Activated CD4-positive, alpha-beta memory T cell treated with anti-CD3 and anti-CD28 coated beads, Interleukin-2, amount 10 ng/mL, durations not matched to agents 7 days and 5 days (primary cell): ENCODE measurements around the gene PYCR2. TPM values are rescaled to one million over a fixed set of nuclear protein-coding genes. Genes with fewer than 3 reads are reported as not detected.

ENCODE experiments used
- CTCF ChIA-PET: fragments of 350-600 bp; sonication (Branson Sonifier 250); formaldehyde crosslinking; loops from one replicate; lab custom pipeline; 2021; ENCODE audit warnings: antibody characterized with exemption, inconsistent platforms; lab: Charles Lee
- POLR2A ChIA-PET: fragments of 350-600 bp; sonication (Branson Sonifier 250); formaldehyde crosslinking; loops from one replicate; lab custom pipeline; 2021; ENCODE audit warnings: antibody characterized with exemption; lab: Charles Lee
- DNase-seq: peaks from one replicate; pipeline ENCODE4 v3.0.0-alpha.2; 2020
- H3K27ac Mint-ChIP-seq: one replicate; pipeline ENCODE4 v1.8.0; 2021; ENCODE audit warnings: mild to moderate bottlenecking, mixed read lengths
- H3K27me3 Mint-ChIP-seq: one replicate; pipeline ENCODE4 v1.8.0; 2021; ENCODE audit warnings: mixed read lengths
- H3K36me3 Mint-ChIP-seq: one replicate; pipeline ENCODE4 v1.8.0; 2021; ENCODE audit warnings: low read depth, mixed read lengths
- H3K4me1 Mint-ChIP-seq: one replicate; pipeline ENCODE4 v1.8.0; 2021; ENCODE audit warnings: mixed read lengths
- H3K4me3 Mint-ChIP-seq: one replicate; pipeline ENCODE4 v1.8.0; 2021; ENCODE audit warnings: mild to moderate bottlenecking, mixed read lengths
- H3K9me3 Mint-ChIP-seq: one replicate; pipeline ENCODE4 v1.8.0; 2021; ENCODE audit warnings: mixed read lengths
- total RNA-seq, 2 experiments: library from RNA; stranded (reverse); gene quantifications; one replicate each; pipeline ENCODE4 v1.2.3, GENCODE V29; 2021

PYCR2 gene
- total RNA-seq, 2 experiments from 2014 or later = 101 to 105 TPM

DNA sequence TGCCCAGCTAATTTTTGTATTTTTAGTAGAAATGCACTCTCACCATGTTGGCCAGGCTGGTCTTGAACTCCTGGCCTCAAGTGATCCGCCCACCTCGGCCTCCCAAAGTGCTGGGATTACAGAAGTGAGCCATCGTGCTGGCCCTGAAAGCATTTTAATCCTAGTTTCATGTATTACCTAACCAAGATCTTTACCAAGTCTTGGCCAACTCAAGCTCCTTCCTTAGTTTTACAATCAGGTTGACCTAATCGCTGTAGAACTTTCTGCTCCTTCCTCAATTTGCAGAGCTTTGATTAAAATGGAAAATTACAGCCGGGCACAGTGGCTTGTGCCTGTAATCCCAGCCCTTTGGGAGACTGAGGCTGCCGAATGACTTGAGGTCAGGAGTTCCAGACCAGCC, 38.7 kb downstream of the PYCR2 start:
- H3K27ac Mint-ChIP-seq = no peak overlapping the region
- ChIA-PET CTCF (interaction anchor here (1.1 kb wide), 1 partner anchor 9 kb away, joined by 6 read pairs; no protein-coding TSS in a partner anchor), POLR2A (interaction anchor here (1.0 to 2.8 kb wide), 2 partner anchors 12 to 13 kb away, joined by 3 to 7 read pairs; no protein-coding TSS in a partner anchor)
- peaks cover 20% of the 10 kb centered on the region for H3K4me1 Mint-ChIP-seq
- no peak overlapping the region for H3K4me3 Mint-ChIP-seq
- H3K9me3 Mint-ChIP-seq = no peaks in the 10 kb centered on the region
- H3K36me3 Mint-ChIP-seq = peaks cover 9% of the 10 kb centered on the region
- no peak for DNase-seq
- H3K27me3 Mint-ChIP-seq = peaks cover 9% of the 10 kb centered on the region

DNA sequence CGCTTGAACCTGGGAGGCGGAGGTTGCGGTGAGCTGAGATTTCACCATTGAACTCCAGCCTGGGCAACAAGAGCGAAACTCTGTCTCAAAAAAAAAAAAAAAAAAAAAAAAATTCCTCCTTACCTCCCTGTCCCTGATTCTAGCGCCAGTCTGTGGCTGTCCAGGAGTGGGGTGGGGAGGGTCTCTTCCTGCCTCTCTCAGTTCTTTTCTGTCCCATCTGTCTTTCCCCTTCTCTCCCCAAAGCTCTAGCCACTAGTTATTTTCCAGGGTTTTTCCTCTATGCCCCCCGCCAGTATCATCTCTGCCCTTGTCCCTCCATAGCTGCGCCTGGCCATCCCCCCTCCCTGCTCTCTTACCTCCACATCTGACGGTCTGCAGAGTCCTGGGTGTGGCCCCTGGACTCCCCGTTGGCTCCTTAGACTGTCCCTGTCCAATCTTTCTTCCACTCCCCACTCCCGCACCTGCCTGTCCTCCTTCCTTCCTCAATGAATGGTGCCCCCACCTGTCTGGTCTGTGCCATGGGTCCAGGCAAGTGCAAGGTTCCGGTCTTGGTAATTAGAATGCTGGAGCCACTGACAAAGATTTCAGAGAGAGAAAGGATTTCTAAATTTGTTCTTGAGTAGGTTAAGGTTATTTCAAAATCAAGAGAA, 40.3 kb downstream of the PYCR2 start:
- Mint-ChIP-seq H3K9me3 (no peaks in the 10 kb centered on the region), H3K36me3 (peaks cover 22% of the 10 kb centered on the region), H3K4me3 (peak overlapping the region; percentile 59), H3K4me1 (peaks cover 36% of the 10 kb centered on the region), H3K27me3 (peaks cover 9% of the 10 kb centered on the region), H3K27ac (peak overlapping the region; percentile 72)
- CTCF ChIA-PET = interaction anchor here (0.7 to 4.7 kb wide), 6 partner anchors 12 to 105 kb away, joined by 3 to 33 read pairs (median 17); partner anchors contain the start of gene SRP9
- POLR2A ChIA-PET = interaction anchor here (1.1 to 5.6 kb wide), 15 partner anchors 7 to 456 kb away, joined by 3 to 83 read pairs (median 18); partner anchors contain the start of genes LBR, LEFTY1, PYCR2 and SDE2
- DNase-seq = no peak

DNA sequence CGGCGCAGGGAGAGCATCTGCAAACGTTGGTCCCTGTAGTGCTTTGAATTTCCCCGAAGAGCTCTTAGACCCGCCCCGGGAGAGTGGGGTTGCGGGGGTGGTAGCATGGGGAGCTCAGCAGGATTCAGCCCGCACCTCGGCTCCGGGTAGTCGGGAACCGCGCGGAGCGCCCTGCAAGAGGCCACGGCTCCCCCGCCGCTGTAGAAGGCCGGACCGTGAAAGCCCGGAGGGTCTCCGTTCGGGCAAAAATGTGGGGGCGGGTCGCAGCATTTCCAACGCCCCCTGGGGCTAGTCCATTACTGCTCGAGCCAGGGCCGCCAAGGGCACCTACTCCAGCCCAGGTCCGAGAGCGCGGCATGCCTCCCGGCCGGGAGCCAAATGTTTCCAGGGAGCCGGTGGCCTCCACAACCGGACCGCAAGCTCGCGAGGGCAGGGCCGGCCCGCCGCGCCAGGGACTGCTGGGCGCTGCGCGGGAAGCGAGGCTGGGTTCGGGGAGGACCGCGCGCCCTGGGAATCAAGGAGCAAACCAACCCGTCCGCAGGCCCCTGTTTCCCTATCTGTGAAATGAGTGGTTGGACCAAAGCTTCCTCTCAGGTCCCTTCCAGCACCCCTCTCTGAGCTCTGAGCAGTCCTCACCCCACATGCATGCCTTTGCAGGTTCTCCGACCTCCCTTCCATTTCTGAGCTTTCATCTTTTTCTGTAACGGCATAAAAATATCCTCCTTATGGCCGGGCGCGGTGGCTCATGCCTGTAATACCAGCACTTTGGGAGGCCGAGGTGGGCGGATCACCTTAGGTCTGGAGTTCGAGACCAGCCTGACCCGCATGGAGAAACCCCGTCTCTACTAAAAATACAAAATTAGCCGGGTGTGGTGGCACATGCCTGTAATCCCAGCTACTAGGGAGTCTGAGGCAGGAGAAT, 41.1 kb downstream of the PYCR2 start:
- CTCF ChIA-PET = interaction anchor here (0.8 to 4.7 kb wide), 16 partner anchors 9 to 408 kb away, joined by 3 to 33 read pairs (median 3); partner anchors contain the start of genes PYCR2 and SRP9
- Mint-ChIP-seq H3K27ac (peak overlapping the region; percentile 72), H3K4me1 (peaks cover 42% of the 10 kb centered on the region), H3K27me3 (peaks cover 9% of the 10 kb centered on the region), H3K4me3 (peak overlapping the region; percentile 89), H3K36me3 (peaks cover 26% of the 10 kb centered on the region), H3K9me3 (no peaks in the 10 kb centered on the region)
- peak; percentile 48 for DNase-seq
- POLR2A ChIA-PET = interaction anchor here (0.9 to 5.6 kb wide), 24 partner anchors 8 to 455 kb away, joined by 3 to 83 read pairs (median 6); partner anchors contain the start of genes H3-3A, LBR, LEFTY1 and PYCR2

DNA sequence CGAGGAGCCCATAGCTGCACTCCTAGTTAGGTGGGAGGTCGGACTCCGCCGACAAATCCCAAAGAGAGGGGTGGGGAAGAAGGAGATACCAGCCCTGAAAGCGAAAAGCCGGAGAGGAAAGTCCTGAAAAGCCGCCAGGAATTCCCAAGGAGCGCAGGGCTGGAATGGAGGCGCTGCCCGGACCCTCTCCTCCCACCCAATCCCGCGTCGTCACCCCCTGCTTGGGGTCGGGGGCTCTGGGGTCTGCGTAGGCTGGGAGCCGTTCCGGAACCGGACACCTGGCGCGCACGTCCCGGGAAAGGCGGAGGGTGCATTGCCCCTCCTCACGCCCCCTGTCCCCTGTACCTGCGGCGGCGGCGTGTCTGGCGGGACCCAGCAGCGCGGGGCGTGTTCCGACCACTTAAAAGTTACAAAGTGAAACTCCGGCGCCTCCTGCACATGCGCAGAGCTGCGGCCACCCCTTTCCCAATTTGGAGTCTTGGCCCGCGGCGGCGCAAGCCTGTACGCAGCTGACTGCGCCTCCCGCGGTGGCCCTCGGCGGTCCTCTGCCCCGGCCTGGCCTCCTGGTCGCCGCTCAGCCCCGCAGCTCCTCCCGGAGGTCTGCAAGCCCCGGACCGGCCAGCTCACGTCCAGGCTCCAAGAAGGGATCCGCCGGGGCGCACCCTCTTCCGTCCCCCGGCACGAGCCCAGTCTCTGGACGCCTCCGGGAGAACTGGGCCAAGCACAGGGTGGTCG, 41.9 kb downstream of the PYCR2 start, which contains the start of gene TMEM63A:
Gene TMEM63A, minus strand, starts transcription at position 422 of the 735 bp plus-strand sequence. CDS start 4,800 bp downstream, outside the sequence.
- Mint-ChIP-seq H3K9me3 (no peaks in the 10 kb centered on the region), H3K4me3 (peak within 1 kb of the TSS; percentile 89), H3K27me3 (peaks cover 9% of the 10 kb centered on the region), H3K36me3 (peaks cover 34% of the 10 kb centered on the region), H3K4me1 (peaks cover 50% of the 10 kb centered on the region), H3K27ac (peak within 1 kb of the TSS; percentile 88)
- ChIA-PET POLR2A (interaction anchor here (0.9 to 5.6 kb wide), 26 partner anchors 9 to 454 kb away, joined by 3 to 83 read pairs (median 6); partner anchors contain the start of genes H3-3A, LBR, LEFTY1 and PYCR2), CTCF (interaction anchor here (0.8 to 4.7 kb wide), 19 partner anchors 10 to 414 kb away, joined by 3 to 33 read pairs (median 3); partner anchors contain the start of genes PYCR2 and SRP9)
- peak; percentile 90 for DNase-seq

DNA sequence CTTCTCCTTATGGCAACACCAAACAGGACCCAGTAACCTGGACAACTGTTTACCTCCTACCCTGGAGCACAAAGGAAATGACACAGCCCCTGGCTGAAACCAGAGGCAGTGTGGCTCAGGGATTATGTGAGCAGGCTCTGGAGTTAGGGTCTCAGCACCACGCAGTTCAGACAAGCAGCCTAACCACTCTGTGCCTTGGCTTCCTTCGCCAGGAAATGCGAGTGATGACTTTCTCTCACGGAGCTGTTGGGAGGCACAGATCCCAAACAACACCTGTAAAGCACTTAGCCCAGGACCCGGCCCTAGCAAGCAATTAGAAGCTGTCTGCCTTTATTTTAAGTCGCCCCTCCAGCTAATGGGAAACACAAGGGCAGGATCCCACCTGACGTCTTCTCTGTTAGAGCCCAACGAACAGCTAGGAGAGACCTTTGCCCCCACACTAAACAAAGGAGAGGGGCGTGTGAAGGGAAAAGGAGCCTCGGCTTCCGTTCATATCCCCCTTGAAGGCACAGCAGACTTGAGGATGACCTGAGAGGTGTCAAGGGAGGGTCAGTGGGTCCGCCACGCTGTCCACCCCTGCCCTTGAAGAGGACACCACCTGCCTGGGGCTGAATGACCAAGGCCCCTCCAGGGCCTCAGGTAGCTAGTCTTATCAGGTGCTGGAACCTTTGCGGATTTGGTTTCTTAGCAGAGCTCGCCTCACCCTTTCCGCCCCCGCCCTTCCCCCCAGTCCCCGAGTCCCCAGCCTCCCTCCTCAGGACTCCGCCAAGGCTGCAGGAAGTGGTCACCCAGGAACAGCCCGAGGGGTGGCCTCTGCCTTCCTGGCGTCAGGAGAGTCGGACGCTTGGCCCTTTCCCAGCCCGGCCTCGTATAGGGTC, 42.7 kb downstream of the PYCR2 start:
- H3K4me3 Mint-ChIP-seq = peak overlapping the region; percentile 89
- H3K27me3 Mint-ChIP-seq = peaks cover 6% of the 10 kb centered on the region
- DNase-seq = peak; percentile 71
- ChIA-PET POLR2A (interaction anchor here (0.6 to 5.6 kb wide), 23 partner anchors 9 to 453 kb away, joined by 3 to 83 read pairs (median 6); partner anchors contain the start of genes H3-3A, LBR, LEFTY1 and PYCR2), CTCF (interaction anchor here (0.6 to 4.7 kb wide), 17 partner anchors 9 to 414 kb away, joined by 3 to 33 read pairs (median 4); partner anchors contain the start of genes H3-3A, PYCR2 and SRP9)
- no peaks in the 10 kb centered on the region for H3K9me3 Mint-ChIP-seq
- peaks cover 40% of the 10 kb centered on the region for H3K36me3 Mint-ChIP-seq
- peaks cover 56% of the 10 kb centered on the region for H3K4me1 Mint-ChIP-seq
- H3K27ac Mint-ChIP-seq = peak overlapping the region; percentile 88

DNA sequence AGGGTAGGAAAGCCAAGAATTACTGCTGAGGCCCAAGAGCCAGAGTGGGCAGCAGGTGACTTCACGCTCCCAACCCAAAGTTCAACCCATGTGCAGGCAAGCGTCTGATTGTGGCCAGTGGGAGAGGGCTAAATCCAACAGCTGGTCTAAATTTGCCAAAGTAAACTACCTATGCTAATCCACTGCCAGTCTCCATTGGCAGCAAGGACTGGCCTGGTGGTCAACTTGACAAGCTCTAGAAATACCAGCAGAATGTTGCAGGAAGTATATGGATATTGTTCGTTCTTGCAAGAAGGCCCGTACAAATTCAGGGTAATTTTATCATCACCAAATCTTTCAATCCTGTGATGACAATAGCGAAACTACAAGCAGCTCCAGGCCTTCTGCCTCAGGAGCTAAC, 43.4 kb downstream of the PYCR2 start:
- Mint-ChIP-seq H3K4me1 (peaks cover 62% of the 10 kb centered on the region), H3K36me3 (peaks cover 46% of the 10 kb centered on the region), H3K9me3 (no peaks in the 10 kb centered on the region), H3K27ac (peak overlapping the region; percentile 88), H3K4me3 (peak overlapping the region; percentile 89), H3K27me3 (peaks cover 6% of the 10 kb centered on the region)
- DNase-seq = no peak
- ChIA-PET CTCF (interaction anchor here (0.6 to 4.7 kb wide), 12 partner anchors 9 to 413 kb away, joined by 3 to 33 read pairs (median 5); partner anchors contain the start of genes H3-3A, PYCR2 and SRP9), POLR2A (interaction anchor here (1.0 to 5.6 kb wide), 12 partner anchors 10 to 413 kb away, joined by 3 to 83 read pairs (median 22); partner anchors contain the start of genes H3-3A, LEFTY1, PYCR2 and SDE2)

DNA sequence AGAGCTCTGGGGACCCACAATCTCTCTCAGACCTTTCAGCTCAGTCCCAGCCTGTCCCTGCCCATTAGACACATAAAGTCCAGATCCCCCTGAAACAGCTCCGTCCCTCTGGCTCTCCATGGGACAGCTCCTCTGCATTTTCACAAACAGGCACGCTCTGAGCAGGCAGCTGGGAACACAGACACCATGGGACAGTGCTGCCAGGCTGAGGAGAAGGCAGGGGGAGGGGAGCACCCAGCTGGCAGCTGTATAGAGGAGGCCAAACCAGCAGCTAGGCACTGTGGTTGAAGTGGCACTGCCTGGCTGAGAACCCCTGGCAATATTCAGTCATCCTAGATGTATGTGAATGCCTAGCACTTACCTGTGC, 43.8 kb downstream of the PYCR2 start:
- peaks cover 6% of the 10 kb centered on the region for H3K27me3 Mint-ChIP-seq
- H3K4me1 Mint-ChIP-seq = peaks cover 66% of the 10 kb centered on the region
- POLR2A ChIA-PET = interaction anchor here (1.0 to 5.6 kb wide), 9 partner anchors 10 to 120 kb away, joined by 3 to 83 read pairs (median 24); partner anchors contain the start of genes LEFTY1, PYCR2, SDE2 and SRP9
- peaks cover 50% of the 10 kb centered on the region for H3K36me3 Mint-ChIP-seq
- H3K27ac Mint-ChIP-seq = peak overlapping the region; percentile 88
- peak overlapping the region; percentile 89 for H3K4me3 Mint-ChIP-seq
- no peaks in the 10 kb centered on the region for H3K9me3 Mint-ChIP-seq
- DNase-seq = no peak
- CTCF ChIA-PET = interaction anchor here (0.6 to 4.7 kb wide), 6 partner anchors 18 to 358 kb away, joined by 3 to 33 read pairs (median 16); partner anchors contain the start of genes H3-3A and SRP9

DNA sequence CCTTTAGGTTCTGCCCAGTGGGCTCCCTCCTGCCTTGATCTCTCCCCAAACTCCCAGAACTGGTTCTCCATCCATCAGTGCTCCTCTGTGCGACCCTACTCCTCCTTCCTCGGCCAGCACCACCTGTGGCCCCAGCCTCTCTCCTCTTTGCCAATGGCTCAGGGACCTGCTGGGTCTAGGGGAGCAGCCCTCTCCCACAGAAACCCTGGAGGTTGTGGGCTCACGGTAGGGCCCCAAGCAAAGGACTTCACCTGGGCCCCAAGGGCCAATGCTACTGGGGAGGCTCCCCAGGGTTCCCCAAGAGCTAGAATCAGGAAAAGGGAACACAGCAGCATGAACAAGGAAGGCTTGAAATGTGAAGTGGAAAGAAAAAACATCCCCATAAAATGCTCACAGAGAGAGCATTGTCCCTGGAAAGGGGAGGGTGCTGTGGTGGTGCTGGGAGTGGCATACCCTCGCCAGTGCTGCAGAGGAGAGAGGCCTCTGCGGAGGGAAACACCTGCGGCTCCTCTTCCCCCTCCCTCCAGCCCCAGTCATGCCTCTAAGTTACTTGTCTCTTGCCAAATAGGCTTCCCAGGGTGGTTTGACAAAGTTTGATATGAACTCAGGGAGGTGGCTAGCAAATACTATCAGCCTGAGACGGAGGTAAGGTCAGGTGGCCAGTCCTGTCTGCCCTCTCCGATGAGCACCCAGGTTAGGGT, 44.4 kb downstream of the PYCR2 start:
- H3K9me3 Mint-ChIP-seq = no peaks in the 10 kb centered on the region
- CTCF ChIA-PET = interaction anchor here (4.2 to 4.7 kb wide), 2 partner anchors 31 to 101 kb away, joined by 30 to 33 read pairs; partner anchors contain the start of gene SRP9
- H3K27ac Mint-ChIP-seq = peak overlapping the region; percentile 88
- POLR2A ChIA-PET = interaction anchor here (1.5 to 5.6 kb wide), 6 partner anchors 9 to 120 kb away, joined by 4 to 83 read pairs (median 51); partner anchors contain the start of genes PYCR2, SDE2 and SRP9
- no peak for DNase-seq
- H3K4me3 Mint-ChIP-seq = peak overlapping the region; percentile 89
- peaks cover 6% of the 10 kb centered on the region for H3K27me3 Mint-ChIP-seq
- H3K4me1 Mint-ChIP-seq = peaks cover 71% of the 10 kb centered on the region
- H3K36me3 Mint-ChIP-seq = peaks cover 53% of the 10 kb centered on the region

DNA sequence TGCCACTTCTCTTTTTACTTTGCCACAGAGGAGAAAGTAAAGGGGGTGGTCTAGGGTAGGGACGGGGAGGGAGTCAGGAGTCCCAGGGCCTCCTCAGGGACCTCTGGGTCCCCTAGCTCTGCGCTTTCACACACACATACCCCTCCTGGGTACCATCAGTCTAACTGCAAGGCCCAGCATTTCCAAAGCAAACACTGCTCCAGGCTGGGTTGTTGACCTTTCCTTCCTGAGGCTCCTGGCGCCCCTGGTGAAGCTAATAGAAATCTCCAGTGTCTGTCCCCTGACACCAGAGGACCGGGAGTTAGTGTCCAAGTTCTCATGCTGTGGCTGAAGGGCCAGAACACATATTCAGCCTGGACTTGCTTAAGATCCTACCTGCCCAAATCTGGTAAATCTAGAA, 45.8 kb downstream of the PYCR2 start:
- CTCF ChIA-PET = interaction anchor here (1.5 kb wide), 1 partner anchor 42 kb away, joined by 3 read pairs; no protein-coding TSS in a partner anchor

DNA sequence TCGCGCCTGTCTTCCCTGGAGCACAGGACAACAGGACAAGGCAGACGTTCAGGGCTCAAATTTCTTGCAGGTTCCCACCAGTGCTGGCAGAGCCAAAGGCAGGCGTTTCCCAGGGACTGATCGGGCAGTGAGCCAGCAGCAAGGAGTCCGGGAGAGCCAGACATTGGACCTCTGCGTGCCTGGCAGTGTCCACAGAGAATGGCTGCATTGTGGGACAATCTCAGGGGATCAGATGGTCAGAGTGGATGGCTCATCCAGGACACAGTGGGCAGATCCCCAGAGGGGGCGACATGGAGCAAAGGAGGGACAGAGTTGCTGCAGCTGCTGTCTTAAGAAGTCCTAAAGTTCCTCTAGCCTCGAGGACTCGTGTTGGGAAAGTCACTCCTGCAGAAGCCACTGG, 46.5 kb downstream of the PYCR2 start:
- POLR2A ChIA-PET = interaction anchor here (1.2 kb wide), 2 partner anchors 20 to 45 kb away, joined by 4 to 5 read pairs; no protein-coding TSS in a partner anchor
- Mint-ChIP-seq H3K4me3 (no peak overlapping the region), H3K4me1 (peaks cover 73% of the 10 kb centered on the region), H3K9me3 (no peaks in the 10 kb centered on the region), H3K27me3 (no peaks in the 10 kb centered on the region), H3K36me3 (peaks cover 69% of the 10 kb centered on the region), H3K27ac (no peak overlapping the region)
- no peak for DNase-seq
- CTCF ChIA-PET = interaction anchor here (1.3 to 1.5 kb wide), 3 partner anchors 11 to 111 kb away, joined by 3 to 7 read pairs (median 4); no protein-coding TSS in a partner anchor

More for the DNA sequence above, 45.8 kb downstream of the PYCR2 start:
- Mint-ChIP-seq H3K27me3 (peaks cover 2% of the 10 kb centered on the region), H3K4me3 (no peak overlapping the region), H3K36me3 (peaks cover 63% of the 10 kb centered on the region), H3K9me3 (no peaks in the 10 kb centered on the region), H3K27ac (no peak overlapping the region), H3K4me1 (peaks cover 71% of the 10 kb centered on the region)
- POLR2A ChIA-PET = no interaction called here
- DNase-seq = no peak
